Neural cell (in vitro differentiated cells): ENCODE results near the gene GRIK2.

Experiments
- EP300 ChIP-seq: fragments of 450-650 bp; conservative IDR thresholded peaks from 2 replicates; pipeline ENCODE4 v1.6.1; 2014; ENCODE audit warnings: antibody characterized with exemption, mild to moderate bottlenecking, moderate library complexity; ENCODE audit not compliant: poor library complexity, severe bottlenecking
- EZH2 ChIP-seq: fragments of 200-600, 300-800 bp; shearing (Covaris generic), sonication (generic); IDR thresholded peaks from 2 replicates; pipeline ENCODE4 v1.6.1; 2014; ENCODE audit warnings: antibody characterized with exemption, low read length, borderline replicate concordance, mild to moderate bottlenecking; ENCODE audit not compliant: insufficient read depth, poor library complexity, severe bottlenecking
- POLR2AphosphoS5 ChIP-seq: IDR thresholded peaks from 2 replicates; pipeline ENCODE4 v1.6.1; 2012
- SMC3 ChIP-seq: fragments of 450-650 bp; conservative IDR thresholded peaks from 2 replicates; pipeline ENCODE4 v1.6.1; 2014; ENCODE audit warnings: antibody characterized with exemption, mild to moderate bottlenecking, moderate library complexity; ENCODE audit not compliant: poor library complexity
- TF ChIP-seq, protein P1 (sequence below): fragments of 450-650 bp; IDR thresholded peaks from 2 replicates; pipeline ENCODE4 v1.5.1; 2014; ENCODE audit warnings: antibody characterized with exemption, mild to moderate bottlenecking, moderate library complexity; ENCODE audit not compliant: poor library complexity, severe bottlenecking
- TF ChIP-seq, protein P2 (sequence below): IDR thresholded peaks from 2 replicates; pipeline ENCODE4 v1.6.1; 2012; ENCODE audit warnings: borderline replicate concordance

DNA sequence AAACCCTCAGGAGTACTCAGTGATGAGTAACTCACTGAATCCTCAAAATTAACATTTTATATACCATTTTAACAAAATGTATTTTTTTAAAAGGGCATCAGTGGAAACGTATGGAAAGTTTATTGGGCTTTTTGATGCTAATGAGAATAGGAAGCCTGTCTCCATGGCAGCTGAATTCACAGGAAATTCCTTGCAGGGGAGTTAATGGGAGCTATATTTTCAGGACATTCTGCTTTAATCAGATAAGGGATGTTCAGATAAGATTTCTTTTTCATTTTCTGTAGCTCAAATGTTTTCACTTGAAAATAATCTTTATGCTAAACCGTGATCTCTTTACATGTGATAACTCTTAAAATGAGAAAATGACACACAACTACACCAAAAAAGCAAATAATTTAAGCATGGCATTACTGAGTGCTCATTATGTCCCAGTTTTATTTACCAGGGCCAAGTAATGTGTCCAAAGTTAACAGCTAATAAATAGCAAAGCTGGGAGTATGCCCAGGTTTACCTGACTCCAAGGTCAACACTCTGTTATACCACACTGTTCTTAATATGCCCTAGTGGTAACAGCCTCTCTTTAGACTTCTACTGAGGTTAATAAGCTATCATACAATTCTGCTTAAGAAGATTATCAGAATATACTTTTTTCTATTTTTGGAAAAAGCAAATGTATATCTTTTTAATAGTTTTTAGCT, 348.1 kb downstream of the GRIK2 start:
- TF ChIP-seq, protein P1, sequence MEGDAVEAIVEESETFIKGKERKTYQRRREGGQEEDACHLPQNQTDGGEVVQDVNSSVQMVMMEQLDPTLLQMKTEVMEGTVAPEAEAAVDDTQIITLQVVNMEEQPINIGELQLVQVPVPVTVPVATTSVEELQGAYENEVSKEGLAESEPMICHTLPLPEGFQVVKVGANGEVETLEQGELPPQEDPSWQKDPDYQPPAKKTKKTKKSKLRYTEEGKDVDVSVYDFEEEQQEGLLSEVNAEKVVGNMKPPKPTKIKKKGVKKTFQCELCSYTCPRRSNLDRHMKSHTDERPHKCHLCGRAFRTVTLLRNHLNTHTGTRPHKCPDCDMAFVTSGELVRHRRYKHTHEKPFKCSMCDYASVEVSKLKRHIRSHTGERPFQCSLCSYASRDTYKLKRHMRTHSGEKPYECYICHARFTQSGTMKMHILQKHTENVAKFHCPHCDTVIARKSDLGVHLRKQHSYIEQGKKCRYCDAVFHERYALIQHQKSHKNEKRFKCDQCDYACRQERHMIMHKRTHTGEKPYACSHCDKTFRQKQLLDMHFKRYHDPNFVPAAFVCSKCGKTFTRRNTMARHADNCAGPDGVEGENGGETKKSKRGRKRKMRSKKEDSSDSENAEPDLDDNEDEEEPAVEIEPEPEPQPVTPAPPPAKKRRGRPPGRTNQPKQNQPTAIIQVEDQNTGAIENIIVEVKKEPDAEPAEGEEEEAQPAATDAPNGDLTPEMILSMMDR = no peak
- no peak for TF ChIP-seq EZH2
- TF ChIP-seq SMC3 = no peak
- TF ChIP-seq EP300 = no peak
- TF ChIP-seq POLR2AphosphoS5 = no peak
- TF ChIP-seq, protein P2, sequence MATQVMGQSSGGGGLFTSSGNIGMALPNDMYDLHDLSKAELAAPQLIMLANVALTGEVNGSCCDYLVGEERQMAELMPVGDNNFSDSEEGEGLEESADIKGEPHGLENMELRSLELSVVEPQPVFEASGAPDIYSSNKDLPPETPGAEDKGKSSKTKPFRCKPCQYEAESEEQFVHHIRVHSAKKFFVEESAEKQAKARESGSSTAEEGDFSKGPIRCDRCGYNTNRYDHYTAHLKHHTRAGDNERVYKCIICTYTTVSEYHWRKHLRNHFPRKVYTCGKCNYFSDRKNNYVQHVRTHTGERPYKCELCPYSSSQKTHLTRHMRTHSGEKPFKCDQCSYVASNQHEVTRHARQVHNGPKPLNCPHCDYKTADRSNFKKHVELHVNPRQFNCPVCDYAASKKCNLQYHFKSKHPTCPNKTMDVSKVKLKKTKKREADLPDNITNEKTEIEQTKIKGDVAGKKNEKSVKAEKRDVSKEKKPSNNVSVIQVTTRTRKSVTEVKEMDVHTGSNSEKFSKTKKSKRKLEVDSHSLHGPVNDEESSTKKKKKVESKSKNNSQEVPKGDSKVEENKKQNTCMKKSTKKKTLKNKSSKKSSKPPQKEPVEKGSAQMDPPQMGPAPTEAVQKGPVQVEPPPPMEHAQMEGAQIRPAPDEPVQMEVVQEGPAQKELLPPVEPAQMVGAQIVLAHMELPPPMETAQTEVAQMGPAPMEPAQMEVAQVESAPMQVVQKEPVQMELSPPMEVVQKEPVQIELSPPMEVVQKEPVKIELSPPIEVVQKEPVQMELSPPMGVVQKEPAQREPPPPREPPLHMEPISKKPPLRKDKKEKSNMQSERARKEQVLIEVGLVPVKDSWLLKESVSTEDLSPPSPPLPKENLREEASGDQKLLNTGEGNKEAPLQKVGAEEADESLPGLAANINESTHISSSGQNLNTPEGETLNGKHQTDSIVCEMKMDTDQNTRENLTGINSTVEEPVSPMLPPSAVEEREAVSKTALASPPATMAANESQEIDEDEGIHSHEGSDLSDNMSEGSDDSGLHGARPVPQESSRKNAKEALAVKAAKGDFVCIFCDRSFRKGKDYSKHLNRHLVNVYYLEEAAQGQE = no peak
